ENCODE results near the gene RBM10. TPM values are rescaled to one million over a fixed set of nuclear protein-coding genes. Genes with fewer than 3 reads are reported as not detected.

Gene RBM10
- total and polyA plus RNA-seq, 2 of the 13 experiments (the other 11 are each of a cell fraction or from before 2014, with no cell fraction given): 15.9 to 43.1 TPM

DNA sequence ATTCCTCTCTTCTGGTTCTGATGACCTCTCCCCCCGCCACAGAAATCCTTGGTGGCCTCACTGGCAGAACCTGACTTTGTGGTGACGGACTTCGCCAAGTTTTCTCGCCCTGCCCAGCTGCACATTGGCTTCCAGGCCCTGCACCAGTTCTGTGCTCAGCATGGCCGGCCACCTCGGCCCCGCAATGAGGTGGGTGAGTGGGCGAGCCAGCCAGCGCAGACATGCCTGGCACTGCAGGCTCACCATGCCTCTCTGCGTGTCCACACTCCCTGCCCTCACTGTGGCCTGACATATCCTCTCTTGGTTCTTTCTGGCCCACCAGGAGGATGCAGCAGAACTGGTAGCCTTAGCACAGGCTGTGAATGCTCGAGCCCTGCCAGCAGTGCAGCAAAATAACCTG is 57.3 kb downstream of the RBM10 start:
- intact Hi-C loops (cut with micrococcal nuclease; ENCODE audit: unreplicated experiment): no loop called here
- H3K27ac ChIP-seq (ENCODE audit: extremely low read length, insufficient read depth, low read length): no peak overlapping the region
- no peak overlapping the region for H2AFZ ChIP-seq (ENCODE audit: low read length)
- TF ChIP-seq ZNF264 (CRISPR knock-in tag; IDR thresholded peaks at IDR 0.05) (no peak), AGO2 (optimal IDR thresholded peaks at IDR 0.05; ENCODE audit: low read depth, low read length) (peak; percentile 53), RBFOX2 (IDR thresholded peaks at IDR 0.05; ENCODE audit: low read depth, low read length) (0 out of 2 replicates have a peak, but pooled peaks have one; percentile 47), IKZF4 (CRISPR knock-in tag; IDR thresholded peaks at IDR 0.05; ENCODE audit: borderline replicate concordance, low read depth, not compliant biosample characterization) (no peak), NFKB2 (CRISPR knock-in tag; IDR thresholded peaks at IDR 0.05; ENCODE audit: borderline replicate concordance) (no peak), ZNF792 (CRISPR knock-in tag; IDR thresholded peaks at IDR 0.05) (no peak), HES4 (CRISPR knock-in tag; IDR thresholded peaks at IDR 0.05; ENCODE audit: borderline replicate concordance) (no peak), PAWR (CRISPR knock-in tag; IDR thresholded peaks at IDR 0.05; ENCODE audit: borderline replicate concordance) (no peak), HNRNPLL (IDR thresholded peaks at IDR 0.05; ENCODE audit: low read depth, low read length, poor library complexity, severe bottlenecking) (no peak)
- TF ChIP-seq, protein P1, sequence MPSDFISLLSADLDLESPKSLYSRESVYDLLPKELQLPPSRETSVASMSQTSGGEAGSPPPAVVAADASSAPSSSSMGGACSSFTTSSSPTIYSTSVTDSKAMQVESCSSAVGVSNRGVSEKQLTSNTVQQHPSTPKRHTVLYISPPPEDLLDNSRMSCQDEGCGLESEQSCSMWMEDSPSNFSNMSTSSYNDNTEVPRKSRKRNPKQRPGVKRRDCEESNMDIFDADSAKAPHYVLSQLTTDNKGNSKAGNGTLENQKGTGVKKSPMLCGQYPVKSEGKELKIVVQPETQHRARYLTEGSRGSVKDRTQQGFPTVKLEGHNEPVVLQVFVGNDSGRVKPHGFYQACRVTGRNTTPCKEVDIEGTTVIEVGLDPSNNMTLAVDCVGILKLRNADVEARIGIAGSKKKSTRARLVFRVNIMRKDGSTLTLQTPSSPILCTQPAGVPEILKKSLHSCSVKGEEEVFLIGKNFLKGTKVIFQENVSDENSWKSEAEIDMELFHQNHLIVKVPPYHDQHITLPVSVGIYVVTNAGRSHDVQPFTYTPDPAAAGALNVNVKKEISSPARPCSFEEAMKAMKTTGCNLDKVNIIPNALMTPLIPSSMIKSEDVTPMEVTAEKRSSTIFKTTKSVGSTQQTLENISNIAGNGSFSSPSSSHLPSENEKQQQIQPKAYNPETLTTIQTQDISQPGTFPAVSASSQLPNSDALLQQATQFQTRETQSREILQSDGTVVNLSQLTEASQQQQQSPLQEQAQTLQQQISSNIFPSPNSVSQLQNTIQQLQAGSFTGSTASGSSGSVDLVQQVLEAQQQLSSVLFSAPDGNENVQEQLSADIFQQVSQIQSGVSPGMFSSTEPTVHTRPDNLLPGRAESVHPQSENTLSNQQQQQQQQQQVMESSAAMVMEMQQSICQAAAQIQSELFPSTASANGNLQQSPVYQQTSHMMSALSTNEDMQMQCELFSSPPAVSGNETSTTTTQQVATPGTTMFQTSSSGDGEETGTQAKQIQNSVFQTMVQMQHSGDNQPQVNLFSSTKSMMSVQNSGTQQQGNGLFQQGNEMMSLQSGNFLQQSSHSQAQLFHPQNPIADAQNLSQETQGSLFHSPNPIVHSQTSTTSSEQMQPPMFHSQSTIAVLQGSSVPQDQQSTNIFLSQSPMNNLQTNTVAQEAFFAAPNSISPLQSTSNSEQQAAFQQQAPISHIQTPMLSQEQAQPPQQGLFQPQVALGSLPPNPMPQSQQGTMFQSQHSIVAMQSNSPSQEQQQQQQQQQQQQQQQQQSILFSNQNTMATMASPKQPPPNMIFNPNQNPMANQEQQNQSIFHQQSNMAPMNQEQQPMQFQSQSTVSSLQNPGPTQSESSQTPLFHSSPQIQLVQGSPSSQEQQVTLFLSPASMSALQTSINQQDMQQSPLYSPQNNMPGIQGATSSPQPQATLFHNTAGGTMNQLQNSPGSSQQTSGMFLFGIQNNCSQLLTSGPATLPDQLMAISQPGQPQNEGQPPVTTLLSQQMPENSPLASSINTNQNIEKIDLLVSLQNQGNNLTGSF (CRISPR knock-in tag; IDR thresholded peaks at IDR 0.05): no peak
- TF ChIP-seq, protein P2, sequence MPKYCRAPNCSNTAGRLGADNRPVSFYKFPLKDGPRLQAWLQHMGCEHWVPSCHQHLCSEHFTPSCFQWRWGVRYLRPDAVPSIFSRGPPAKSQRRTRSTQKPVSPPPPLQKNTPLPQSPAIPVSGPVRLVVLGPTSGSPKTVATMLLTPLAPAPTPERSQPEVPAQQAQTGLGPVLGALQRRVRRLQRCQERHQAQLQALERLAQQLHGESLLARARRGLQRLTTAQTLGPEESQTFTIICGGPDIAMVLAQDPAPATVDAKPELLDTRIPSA (CRISPR knock-in tag; IDR thresholded peaks at IDR 0.05; ENCODE audit: borderline replicate concordance): no peak
- peaks cover 11% of the 10 kb centered on the region for H3K79me2 ChIP-seq (ENCODE audit: insufficient read depth, low read length)
- FAIRE-seq (no peak), ATAC-seq (no peak), DNase-seq (ENCODE audit: low spot score) (no peak)
- H3K4me3 ChIP-seq (replicated peaks in 1 of 3; ENCODE audit: insufficient read depth in 1 of 3, low read depth in 2 of 3, low read length in 3 of 3): no peak overlapping the region
- no TSS peak for BruUV-seq (replicated peaks)
- in situ Hi-C loops (cut with HindIII; ENCODE audit: extremely low pct_ligation_motif_present, low pct_unique_long_range_greater_than_20kb): no loop called here
- no peaks in the 10 kb centered on the region for H3K27me3 ChIP-seq (ENCODE audit: control insufficient read depth in 1 of 2, insufficient read depth in 2 of 2, low read length in 2 of 2)
- ChIA-PET POLR2A (interaction anchor here (1.2 kb wide), 1 partner anchor 15 kb away, joined by 3 read pairs; no protein-coding TSS in a partner anchor), CTCF (ENCODE audit: low intra/inter-chr PET ratio, low total read pairs) (no interaction called here)
- no peaks in the 10 kb centered on the region for H3K9me3 ChIP-seq (ENCODE audit: low read length)
- no peak overlapping the region for H3K9ac ChIP-seq (ENCODE audit: insufficient read depth, low read depth, low read length)
- H4K20me1 ChIP-seq (ENCODE audit: insufficient read depth, low read length): peaks cover 6% of the 10 kb centered on the region; the same call in 1 of the 2 replicates
- WGBS (ENCODE audit: low lambda C conversion rate): no CpG with 5 or more reads among the region's 11 CpGs
- H3K36me3 ChIP-seq (replicated peaks in 1 of 2; ENCODE audit: control insufficient read depth in 1 of 2, insufficient read depth in 2 of 2, low read length in 2 of 2): peaks cover 19 to 71% of the 10 kb centered on the region in 2 experiments
- H3K4me2 ChIP-seq (ENCODE audit: low read depth, low read length): no peak overlapping the region
- peaks cover 46% of the 10 kb centered on the region for H3K4me1 ChIP-seq (ENCODE audit: insufficient read depth, low read length)

Measured in HepG2 (cell line).